Uterus (tissue), 4 donors: ENCODE measurements around the gene JPH3. TPM values are rescaled to one million over a fixed set of nuclear protein-coding genes. Genes with fewer than 3 reads are reported as not detected.

Experiments
- DNase-seq, 2 donors: peaks; one replicate each; pipeline ENCODE4 v3.0.0-alpha.2; 2019 to 2020
- H3K27ac ChIP-seq, 2 donors: fragments of 200-600 bp; sonication (generic); 1 replicate in 1 of 2; 2 replicates in 1 of 2; pipeline ENCODE4 v1.5.1; 2016 to 2018
- H3K27me3 ChIP-seq, 2 donors: fragments of 200-600 bp; sonication (generic); one replicate each; pipeline ENCODE4 v1.5.1; 2018 to 2019; ENCODE audit warnings: control low read depth in 1 of 2
- H3K36me3 ChIP-seq, 2 donors: fragments of 200-600 bp; sonication (generic); one replicate each; pipeline ENCODE4 v1.5.1; 2019; ENCODE audit warnings: control low read depth in 1 of 2
- H3K4me1 ChIP-seq, 2 donors: fragments of 200-600 bp; sonication (generic); one replicate each; pipeline ENCODE4 v1.5.1; 2018 to 2019; ENCODE audit warnings: control low read depth in 1 of 2
- H3K4me3 ChIP-seq, 2 donors: fragments of 200-600 bp; sonication (generic); 1 replicate in 1 of 2; 2 replicates in 1 of 2; pipeline ENCODE4 v1.5.1; 2018 to 2019; ENCODE audit warnings: mild to moderate bottlenecking in 1 of 2
- H3K9me3 ChIP-seq, 2 donors: fragments of 200-600 bp; sonication (generic); one replicate each; pipeline ENCODE4 v1.5.1; 2019; ENCODE audit warnings: control low read depth in 1 of 2
- POLR2A ChIP-seq, 2 donors: fragments of 450-650 bp; IDR thresholded peaks; one replicate each; pipeline ENCODE4 v1.6.1; 2016; ENCODE audit warnings: antibody characterized with exemption in 2 of 2, mild to moderate bottlenecking in 1 of 2, moderate library complexity in 1 of 2
- intact Hi-C: fragments of 100-400 bp; cut with DNase I; formaldehyde crosslinking; loops from one replicate; pipeline ENCODE4 v1.15.1; 2023; ENCODE audit warnings: low total_unique reads
- total RNA-seq, 4 donors: library from RNA; depleted of rRNA in 3 of 4; stranded (reverse); fragments of >200 nt in 3 of 4; gene quantifications; one replicate each; pipeline versions ENCODE4 v1.1.0 to v1.2.4, GENCODE V29; 2014 to 2023
- TF ChIP-seq, protein P1 (sequence below), 4 experiments: fragments of 200-600 bp in 2 of 4; fragments of 450-650 bp in 2 of 4; sonication (generic) in 2 of 4; IDR thresholded peaks; one replicate each; pipeline ENCODE4 v1.5.1; 2016 to 2019; ENCODE audit warnings: antibody characterized with exemption in 4 of 4, mild to moderate bottlenecking in 2 of 4, moderate library complexity in 1 of 4
- donor health status: DM: yes; HTN: yes; CAD: no.

JPH3 gene
- total RNA-seq, 4 donors from 2014 or later, result 0.27 to 1.1 TPM; not detected in 2

DNA sequence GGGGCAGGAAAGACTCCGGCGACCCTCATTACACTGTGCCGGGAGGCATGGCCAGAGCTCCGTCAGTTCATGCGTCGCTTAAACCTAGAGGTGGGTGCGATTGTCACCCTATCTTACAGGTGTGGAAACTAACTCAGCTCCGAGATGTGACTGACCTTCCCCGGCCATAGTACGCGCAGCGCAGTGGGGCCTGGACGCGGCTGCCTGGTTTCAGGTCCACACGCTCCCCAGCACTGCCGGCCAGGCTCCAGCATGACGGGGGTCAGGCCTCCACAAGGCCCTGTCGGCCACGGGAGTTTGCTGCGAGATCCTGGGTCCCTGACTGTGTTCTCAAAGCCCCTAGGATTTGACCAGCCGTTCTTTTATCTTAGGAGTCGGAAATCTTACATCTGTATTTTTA lies 34.4 kb downstream of the JPH3 start:
- TF ChIP-seq, protein P1, sequence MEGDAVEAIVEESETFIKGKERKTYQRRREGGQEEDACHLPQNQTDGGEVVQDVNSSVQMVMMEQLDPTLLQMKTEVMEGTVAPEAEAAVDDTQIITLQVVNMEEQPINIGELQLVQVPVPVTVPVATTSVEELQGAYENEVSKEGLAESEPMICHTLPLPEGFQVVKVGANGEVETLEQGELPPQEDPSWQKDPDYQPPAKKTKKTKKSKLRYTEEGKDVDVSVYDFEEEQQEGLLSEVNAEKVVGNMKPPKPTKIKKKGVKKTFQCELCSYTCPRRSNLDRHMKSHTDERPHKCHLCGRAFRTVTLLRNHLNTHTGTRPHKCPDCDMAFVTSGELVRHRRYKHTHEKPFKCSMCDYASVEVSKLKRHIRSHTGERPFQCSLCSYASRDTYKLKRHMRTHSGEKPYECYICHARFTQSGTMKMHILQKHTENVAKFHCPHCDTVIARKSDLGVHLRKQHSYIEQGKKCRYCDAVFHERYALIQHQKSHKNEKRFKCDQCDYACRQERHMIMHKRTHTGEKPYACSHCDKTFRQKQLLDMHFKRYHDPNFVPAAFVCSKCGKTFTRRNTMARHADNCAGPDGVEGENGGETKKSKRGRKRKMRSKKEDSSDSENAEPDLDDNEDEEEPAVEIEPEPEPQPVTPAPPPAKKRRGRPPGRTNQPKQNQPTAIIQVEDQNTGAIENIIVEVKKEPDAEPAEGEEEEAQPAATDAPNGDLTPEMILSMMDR (IDR thresholded peaks at IDR 0.05), result no peak
- TF ChIP-seq POLR2A (IDR thresholded peaks at IDR 0.05), result no peak
- H3K27ac ChIP-seq, result no peak overlapping the region
- no peak for DNase-seq
- H3K4me1 ChIP-seq, result peaks cover 0 to 6% of the 10 kb centered on the region in 2 donors
- no peaks in the 10 kb centered on the region for H3K9me3 ChIP-seq
- intact Hi-C loops, result loop anchor here (5.0 kb wide), 2 partner anchors 84 to 219 kb away; no protein-coding TSS in a partner anchor
- H3K36me3 ChIP-seq, result no peaks in the 10 kb centered on the region
- H3K4me3 ChIP-seq, result no peak overlapping the region
- H3K27me3 ChIP-seq, result no peaks in the 10 kb centered on the region

DNA sequence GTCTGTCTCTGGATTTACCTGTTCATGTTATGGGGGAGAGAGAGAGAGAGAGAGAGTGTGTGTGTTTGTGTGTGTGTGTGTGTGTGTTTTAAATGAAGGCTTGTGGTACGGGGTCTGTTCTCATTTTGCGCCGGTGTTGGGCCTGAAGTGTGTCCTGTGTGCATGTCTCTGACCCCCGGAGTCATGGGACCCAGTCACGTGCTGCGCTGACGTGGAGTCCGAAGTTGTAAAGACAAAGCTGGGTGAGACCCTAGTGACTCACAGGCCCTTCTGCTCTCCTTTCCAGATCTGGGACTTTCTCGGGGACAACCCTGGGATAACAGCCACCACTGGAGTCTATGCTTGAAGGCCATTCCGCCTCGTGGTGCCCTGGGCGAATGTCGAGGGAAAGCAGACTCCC lies 35.0 kb downstream of the JPH3 start:
- no peak for DNase-seq
- H3K36me3 ChIP-seq, result no peaks in the 10 kb centered on the region
- no peak for TF ChIP-seq POLR2A (IDR thresholded peaks at IDR 0.05)
- TF ChIP-seq, protein P1 (IDR thresholded peaks at IDR 0.05), result no peak
- H3K4me3 ChIP-seq, result no peak overlapping the region
- intact Hi-C loops, result loop anchor here (5.0 kb wide), 2 partner anchors 85 to 220 kb away; no protein-coding TSS in a partner anchor
- no peaks in the 10 kb centered on the region for H3K27me3 ChIP-seq
- no peak overlapping the region for H3K27ac ChIP-seq
- H3K4me1 ChIP-seq, result peaks cover 0 to 6% of the 10 kb centered on the region in 2 donors
- no peaks in the 10 kb centered on the region for H3K9me3 ChIP-seq

DNA sequence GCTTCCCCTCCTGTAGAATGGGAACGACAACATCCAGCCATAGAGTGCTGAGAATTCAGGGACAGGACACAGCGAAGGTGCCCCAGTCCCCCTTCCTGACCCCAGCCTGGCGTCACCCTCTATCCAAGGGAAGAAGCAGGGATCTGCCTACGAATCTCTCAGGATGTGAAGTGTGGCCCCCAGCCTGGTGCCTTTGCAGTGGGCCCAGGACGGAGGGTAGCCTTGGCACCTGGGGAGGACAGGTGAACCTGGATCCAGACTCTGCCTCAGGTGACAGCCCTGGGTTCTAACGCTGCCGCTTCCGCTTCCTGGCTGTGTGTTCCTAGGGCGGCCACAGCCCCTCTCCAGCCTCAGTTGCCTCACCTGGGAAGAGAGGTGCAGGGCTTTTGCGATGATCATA lies 36.4 kb downstream of the JPH3 start:
- no peak for TF ChIP-seq POLR2A (IDR thresholded peaks at IDR 0.05)
- TF ChIP-seq, protein P1 (IDR thresholded peaks at IDR 0.05), result no peak
- DNase-seq, result no peak
- intact Hi-C loops, result loop anchor here (5.0 kb wide), 2 partner anchors 86 to 221 kb away; no protein-coding TSS in a partner anchor
- no peak overlapping the region for H3K27ac ChIP-seq
- H3K36me3 ChIP-seq, result no peaks in the 10 kb centered on the region
- H3K4me1 ChIP-seq, result peaks cover 0 to 6% of the 10 kb centered on the region in 2 donors
- no peak overlapping the region for H3K4me3 ChIP-seq
- H3K27me3 ChIP-seq, result no peaks in the 10 kb centered on the region
- H3K9me3 ChIP-seq, result no peaks in the 10 kb centered on the region

DNA sequence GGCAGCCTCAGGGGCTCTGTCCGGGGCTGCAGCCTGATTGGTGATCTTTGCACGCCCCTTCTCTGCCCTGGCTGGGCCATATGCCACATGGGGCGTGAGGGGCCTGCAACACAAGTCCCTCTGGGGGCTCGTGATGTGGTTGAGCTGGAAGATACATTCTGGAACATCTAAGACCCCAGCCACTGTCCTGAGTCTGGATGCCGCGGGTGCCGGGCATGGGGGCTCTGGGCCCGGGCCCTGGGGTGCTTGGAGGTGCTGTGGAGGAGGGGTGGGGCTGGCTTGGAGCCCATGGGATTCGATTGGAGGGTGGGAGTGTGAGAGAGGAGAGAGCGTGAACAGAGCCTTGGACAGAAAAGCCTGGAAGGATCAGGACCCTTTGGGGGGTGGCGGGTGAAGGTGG lies 39.4 kb downstream of the JPH3 start:
- intact Hi-C loops, result no loop called here
- no peak for DNase-seq
- Histone ChIP-seq H3K36me3 (no peaks in the 10 kb centered on the region), H3K4me1 (no peaks in the 10 kb centered on the region), H3K27me3 (no peaks in the 10 kb centered on the region), H3K4me3 (no peak overlapping the region), H3K9me3 (no peaks in the 10 kb centered on the region), H3K27ac (no peak overlapping the region)
- no peak for TF ChIP-seq POLR2A (IDR thresholded peaks at IDR 0.05)
- TF ChIP-seq, protein P1 (IDR thresholded peaks at IDR 0.05), result no peak

DNA sequence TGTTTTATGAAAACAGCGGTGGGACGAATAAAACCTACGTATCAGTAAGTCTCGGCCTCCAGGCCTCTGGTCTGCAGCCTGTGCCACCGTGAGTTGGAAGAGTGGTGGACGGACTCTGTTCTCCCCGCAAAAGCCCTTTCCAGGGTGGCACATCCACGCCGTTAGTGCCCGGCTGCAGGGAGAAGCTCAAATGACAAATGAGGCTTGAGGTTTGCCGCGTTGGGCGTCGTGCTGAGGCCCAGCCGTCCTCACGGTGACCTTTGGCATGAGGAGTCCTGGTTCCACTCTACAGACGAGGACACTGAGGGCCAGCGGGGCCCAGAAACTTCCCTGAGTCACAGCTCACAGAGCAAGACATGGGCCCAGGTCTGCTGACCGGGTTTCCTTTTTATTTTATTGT lies 40.2 kb downstream of the JPH3 start:
- Histone ChIP-seq H3K36me3 (no peaks in the 10 kb centered on the region), H3K9me3 (no peaks in the 10 kb centered on the region), H3K4me3 (no peak overlapping the region), H3K27ac (no peak overlapping the region), H3K4me1 (no peaks in the 10 kb centered on the region), H3K27me3 (no peaks in the 10 kb centered on the region)
- TF ChIP-seq POLR2A (IDR thresholded peaks at IDR 0.05), result no peak
- TF ChIP-seq, protein P1 (IDR thresholded peaks at IDR 0.05), result no peak
- intact Hi-C loops, result no loop called here
- DNase-seq, result no peak
